ENCODE measurements around the gene SHC4.
"Not testable (repeated sequence)": the region's sequence is repeated elsewhere in the genome, so short reads cannot be mapped to it uniquely, and the experiment has no call there.

The SHC4 gene

GRCh38 chr15:48970926-48971325 is 7.2 kb upstream of the SHC4 start:
- DNase-seq (ENCODE audit: low read depth in 2 of 2, low spot score in 1 of 2), result not testable (repeated sequence)

- no peak for DNase-seq (ENCODE audit: low read depth in 2 of 2, low spot score in 1 of 2)
Measured at GRCh38 chr15:48968066-48968465, 4.3 kb upstream of the SHC4 start.

GRCh38 chr15:48967336-48967735 is 3.6 kb upstream of the SHC4 start:
- DNase-seq (ENCODE audit: low read depth in 2 of 2, low spot score in 1 of 2), result no peak

GRCh38 chr15:48966595-48967301 is 3.0 kb upstream of the SHC4 start:
- DNase-seq (ENCODE audit: low read depth in 2 of 2, low spot score in 1 of 2), result peak in 1 of 2 donors; percentile 18

- DNase-seq (ENCODE audit: low read depth in 2 of 2, low spot score in 1 of 2), result no peak
Measured at GRCh38 chr15:48965972-48966371, 2.3 kb upstream of the SHC4 start.

- DNase-seq (ENCODE audit: low read depth in 2 of 2, low spot score in 1 of 2), result no peak
Measured at GRCh38 chr15:48964898-48965297, 1.2 kb upstream of the SHC4 start.

- DNase-seq (ENCODE audit: low read depth in 2 of 2, low spot score in 1 of 2), result no peak
Measured at GRCh38 chr15:48962662-48963523, 826 bp downstream of the SHC4 start.

- no peak for DNase-seq (ENCODE audit: low read depth in 2 of 2, low spot score in 1 of 2)
Measured at GRCh38 chr15:48955967-48956366, 7.8 kb downstream of the SHC4 start.

- no peak for DNase-seq (ENCODE audit: low read depth in 2 of 2, low spot score in 1 of 2)
Measured at GRCh38 chr15:48955370-48955769, 8.3 kb downstream of the SHC4 start.

- DNase-seq (ENCODE audit: low read depth in 2 of 2, low spot score in 1 of 2), result no peak
Measured at GRCh38 chr15:48954538-48954937, 9.2 kb downstream of the SHC4 start.

GRCh38 chr15:48946840-48947187 is 16.9 kb downstream of the SHC4 start:
- DNase-seq (ENCODE audit: low read depth in 2 of 2, low spot score in 1 of 2), result no peak

GRCh38 chr15:48946074-48946839 is 17.5 kb downstream of the SHC4 start:
- no peak for DNase-seq (ENCODE audit: low read depth in 2 of 2, low spot score in 1 of 2)

- DNase-seq (ENCODE audit: low read depth in 2 of 2, low spot score in 1 of 2), result no peak
Measured at GRCh38 chr15:48945386-48945785, 18.3 kb downstream of the SHC4 start.

GRCh38 chr15:48941904-48942303 is 21.8 kb downstream of the SHC4 start:
- no peak for DNase-seq (ENCODE audit: low read depth in 2 of 2, low spot score in 1 of 2)

GRCh38 chr15:48940508-48940907 is 23.2 kb downstream of the SHC4 start:
- no peak for DNase-seq (ENCODE audit: low read depth in 2 of 2, low spot score in 1 of 2)

GRCh38 chr15:48939648-48940047 is 24.1 kb downstream of the SHC4 start:
- DNase-seq (ENCODE audit: low read depth in 2 of 2, low spot score in 1 of 2), result no peak

- DNase-seq (ENCODE audit: low read depth in 2 of 2, low spot score in 1 of 2), result no peak
Measured at GRCh38 chr15:48937886-48938285, 25.8 kb downstream of the SHC4 start.

- no peak for DNase-seq (ENCODE audit: low read depth in 2 of 2, low spot score in 1 of 2)
Measured at GRCh38 chr15:48936666-48937065, 27.1 kb downstream of the SHC4 start.

GRCh38 chr15:48935236-48935635 is 28.5 kb downstream of the SHC4 start:
- DNase-seq (ENCODE audit: low read depth in 2 of 2, low spot score in 1 of 2), result no peak

- DNase-seq (ENCODE audit: low read depth in 2 of 2, low spot score in 1 of 2), result no peak
Measured at GRCh38 chr15:48930735-48931134, 33.0 kb downstream of the SHC4 start.

- no peak for DNase-seq (ENCODE audit: low read depth in 2 of 2, low spot score in 1 of 2)
Measured at GRCh38 chr15:48929661-48930060, 34.1 kb downstream of the SHC4 start.
